ENCODE measurements around the gene ZNF23. TPM values are rescaled to one million over a fixed set of nuclear protein-coding genes. Genes with fewer than 3 reads are reported as not detected.

Gene ZNF23
- total RNA-seq, 4 donors from 2014 or later: 11.0 to 23.0 (median 14.6) TPM

- peaks cover 0 to 11% (median 0%) of the 10 kb centered on the region in 3 donors for H3K9me3 ChIP-seq
- no peak overlapping the region for H3K27ac ChIP-seq
- 47 to 71% methylated on average over 1 of the region's 1 CpG for WGBS, 2 donors (ENCODE audit: low coverage in 1 of 2)
- H3K27me3 ChIP-seq: peaks cover 62% of the 10 kb centered on the region
- no peak for ATAC-seq
- no peak for TF ChIP-seq POLR2AphosphoS5 (IDR thresholded peaks at IDR 0.05)
- no peak for TF ChIP-seq EP300 (IDR thresholded peaks at IDR 0.05)
- TF ChIP-seq, protein P1, sequence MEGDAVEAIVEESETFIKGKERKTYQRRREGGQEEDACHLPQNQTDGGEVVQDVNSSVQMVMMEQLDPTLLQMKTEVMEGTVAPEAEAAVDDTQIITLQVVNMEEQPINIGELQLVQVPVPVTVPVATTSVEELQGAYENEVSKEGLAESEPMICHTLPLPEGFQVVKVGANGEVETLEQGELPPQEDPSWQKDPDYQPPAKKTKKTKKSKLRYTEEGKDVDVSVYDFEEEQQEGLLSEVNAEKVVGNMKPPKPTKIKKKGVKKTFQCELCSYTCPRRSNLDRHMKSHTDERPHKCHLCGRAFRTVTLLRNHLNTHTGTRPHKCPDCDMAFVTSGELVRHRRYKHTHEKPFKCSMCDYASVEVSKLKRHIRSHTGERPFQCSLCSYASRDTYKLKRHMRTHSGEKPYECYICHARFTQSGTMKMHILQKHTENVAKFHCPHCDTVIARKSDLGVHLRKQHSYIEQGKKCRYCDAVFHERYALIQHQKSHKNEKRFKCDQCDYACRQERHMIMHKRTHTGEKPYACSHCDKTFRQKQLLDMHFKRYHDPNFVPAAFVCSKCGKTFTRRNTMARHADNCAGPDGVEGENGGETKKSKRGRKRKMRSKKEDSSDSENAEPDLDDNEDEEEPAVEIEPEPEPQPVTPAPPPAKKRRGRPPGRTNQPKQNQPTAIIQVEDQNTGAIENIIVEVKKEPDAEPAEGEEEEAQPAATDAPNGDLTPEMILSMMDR (IDR thresholded peaks at IDR 0.05): no peak
- no peak for TF ChIP-seq POLR2A (IDR thresholded peaks at IDR 0.05)
- H3K36me3 ChIP-seq: no peaks in the 10 kb centered on the region
- H3K4me3 ChIP-seq: no peak overlapping the region
- H3K4me1 ChIP-seq: peaks cover 0 to 7% (median 0%) of the 10 kb centered on the region in 3 donors
These were observed 54.3 kb downstream of the ZNF23 start for GRCh38 chr16:71407731-71408130.

DNA sequence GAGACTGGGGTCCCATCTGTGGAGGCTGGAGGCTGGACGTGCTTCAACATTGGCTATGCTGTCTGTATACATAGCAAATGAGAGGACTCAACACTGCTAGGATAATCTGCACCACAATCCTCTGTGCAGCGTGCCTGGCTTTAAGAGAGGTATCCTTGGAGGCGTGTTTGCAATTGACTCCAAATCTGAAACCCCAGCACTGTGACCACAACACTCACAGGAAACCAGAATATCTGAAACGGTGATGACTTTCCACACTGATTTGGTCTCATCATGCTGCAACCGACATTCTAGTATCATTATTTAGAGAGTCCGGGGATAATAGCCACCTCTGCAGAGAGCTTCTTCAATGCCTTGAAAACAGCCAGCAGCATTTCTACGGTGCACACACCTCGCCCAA is 55.3 kb downstream of the ZNF23 start:
- ATAC-seq: no peak
- 85 to 88% methylated on average over 4 to 5 of the region's 8 CpGs for WGBS, 2 donors (ENCODE audit: low coverage in 1 of 2)
- Histone ChIP-seq H3K27me3 (peaks cover 62% of the 10 kb centered on the region), H3K4me3 (no peak overlapping the region), H3K36me3 (no peaks in the 10 kb centered on the region), H3K4me1 (no peaks in the 10 kb centered on the region), H3K27ac (no peak overlapping the region), H3K9me3 (peaks cover 0 to 11% (median 0%) of the 10 kb centered on the region in 3 donors)
- TF ChIP-seq, protein P1 (IDR thresholded peaks at IDR 0.05): no peak
- no peak for TF ChIP-seq POLR2A (IDR thresholded peaks at IDR 0.05)
- TF ChIP-seq POLR2AphosphoS5 (IDR thresholded peaks at IDR 0.05): no peak
- TF ChIP-seq EP300 (IDR thresholded peaks at IDR 0.05): no peak

DNA sequence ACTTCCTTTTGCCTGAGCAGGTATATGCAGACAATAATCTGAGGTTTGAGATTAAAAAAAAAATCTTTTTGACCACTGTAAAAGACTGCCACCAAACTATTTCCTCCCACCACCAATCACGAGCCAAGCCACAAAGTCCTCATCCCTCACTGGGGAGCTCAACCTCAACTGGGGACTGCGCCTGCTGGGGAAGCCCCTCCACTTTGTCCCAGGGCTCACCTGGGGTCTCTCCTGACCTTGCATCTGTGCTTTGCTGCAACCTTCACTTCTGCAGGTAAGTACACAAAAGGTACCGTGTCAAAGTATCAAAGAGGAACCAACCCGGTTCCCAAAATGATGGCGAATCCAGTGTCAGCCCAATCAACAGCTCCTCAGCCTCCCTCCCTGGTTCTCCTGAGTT is 55.7 kb downstream of the ZNF23 start:
- TF ChIP-seq, protein P1 (IDR thresholded peaks at IDR 0.05): no peak
- TF ChIP-seq POLR2A (IDR thresholded peaks at IDR 0.05): no peak
- TF ChIP-seq POLR2AphosphoS5 (IDR thresholded peaks at IDR 0.05): no peak
- no peak for TF ChIP-seq EP300 (IDR thresholded peaks at IDR 0.05)
- H3K4me1 ChIP-seq: no peaks in the 10 kb centered on the region
- H3K36me3 ChIP-seq: no peaks in the 10 kb centered on the region
- peaks cover 61% of the 10 kb centered on the region for H3K27me3 ChIP-seq
- no peak overlapping the region for H3K27ac ChIP-seq
- 40 to 60% methylated on average over 1 of the region's 5 CpGs for WGBS, 2 donors (ENCODE audit: low coverage in 1 of 2)
- H3K9me3 ChIP-seq: peaks cover 0 to 11% (median 0%) of the 10 kb centered on the region in 3 donors
- ATAC-seq: no peak
- H3K4me3 ChIP-seq: no peak overlapping the region

DNA sequence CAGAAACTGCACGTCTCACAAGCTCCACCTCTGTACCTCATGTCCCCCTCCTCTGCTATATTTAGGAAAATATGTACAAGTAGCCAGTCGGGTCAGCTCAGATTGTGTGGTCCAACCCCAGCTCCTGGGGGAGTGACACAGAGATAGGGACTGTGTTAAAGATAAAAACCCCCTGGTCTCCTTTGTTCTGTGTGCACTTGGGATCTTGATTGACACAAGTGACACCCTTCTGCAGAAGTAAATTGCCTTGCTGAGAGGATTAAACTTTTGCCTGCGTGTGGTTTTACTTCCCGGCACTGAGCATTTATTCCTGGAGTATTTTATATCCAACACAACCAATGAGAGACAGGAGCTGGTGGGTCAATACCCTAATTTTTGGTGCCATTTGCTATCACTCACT is 57.7 kb downstream of the ZNF23 start:
- Histone ChIP-seq H3K27ac (no peak overlapping the region), H3K9me3 (peaks cover 0 to 11% (median 0%) of the 10 kb centered on the region in 3 donors), H3K4me3 (no peak overlapping the region), H3K4me1 (no peaks in the 10 kb centered on the region), H3K36me3 (no peaks in the 10 kb centered on the region), H3K27me3 (peaks cover 49% of the 10 kb centered on the region)
- WGBS, 2 donors (ENCODE audit: low coverage in 1 of 2): 13 to 86% methylated on average over 1 to 2 of the region's 4 CpGs
- ATAC-seq: no peak
- TF ChIP-seq, protein P1 (IDR thresholded peaks at IDR 0.05): no peak
- TF ChIP-seq POLR2A (IDR thresholded peaks at IDR 0.05) (no peak), EP300 (IDR thresholded peaks at IDR 0.05) (no peak), POLR2AphosphoS5 (IDR thresholded peaks at IDR 0.05) (no peak)

- TF ChIP-seq POLR2AphosphoS5 (IDR thresholded peaks at IDR 0.05): no peak
- TF ChIP-seq EP300 (IDR thresholded peaks at IDR 0.05): no peak
- TF ChIP-seq, protein P1 (IDR thresholded peaks at IDR 0.05): no peak
- TF ChIP-seq POLR2A (IDR thresholded peaks at IDR 0.05): no peak
- Histone ChIP-seq H3K9me3 (peaks cover 0 to 11% (median 0%) of the 10 kb centered on the region in 3 donors), H3K4me3 (no peak overlapping the region), H3K27me3 (peaks cover 45% of the 10 kb centered on the region), H3K36me3 (no peaks in the 10 kb centered on the region), H3K4me1 (no peaks in the 10 kb centered on the region), H3K27ac (no peak overlapping the region)
- no peak for ATAC-seq
- 58 to 66% methylated on average over 4 to 9 of the region's 11 CpGs for WGBS, 2 donors (ENCODE audit: low coverage in 1 of 2)
These were observed 59.4 kb downstream of the ZNF23 start for GRCh38 chr16:71402674-71403073.
